HepG2 (cell line): ENCODE data around the gene NUBPL. TPM values are rescaled to one million over a fixed set of nuclear protein-coding genes. Genes with fewer than 3 reads are reported as not detected.

Experiments used
- ATAC-seq: fragments of 200-7000 bp; cut with Tn5 transposase; 3 replicates; pipeline ENCODE4 v1.9.1; 2020; ENCODE audit warnings: mild to moderate bottlenecking, moderate library complexity
- BruUV-seq: library from RNA; stranded (reverse); fragments of 400-500 nt; replicated peaks from 2 replicates; lab custom pipeline; 2021; lab: Mats Ljungman, UMichigan
- CTCF ChIA-PET: fragments of 300-600 bp; formaldehyde crosslinking; extraction: SDS; loops from one replicate; lab custom pipeline; 2021; ENCODE audit warnings: low total read pairs, inconsistent platforms, low intra/inter-chr PET ratio; lab: Yijun Ruan, JAX
- POLR2A ChIA-PET: fragments of 350-600 bp; sonication (Branson Sonifier 250); formaldehyde crosslinking; loops from one replicate; lab custom pipeline; 2020; ENCODE audit warnings: antibody characterized with exemption, inconsistent platforms; lab: Yijun Ruan, JAX
- DNase-seq: peaks from one replicate; pipeline ENCODE4 v3.0.0-alpha.2; 2015; ENCODE audit warnings: low spot score
- FAIRE-seq: peaks from 3 replicates; lab custom pipeline; 2011; peaks lifted over from hg19 to GRCh38; lab: Jason Lieb, UNC
- H2AFZ ChIP-seq: one replicate; pipeline ENCODE4 v1.6.1; 2011; ENCODE audit warnings: low read length, inconsistent platforms
- H3K27ac ChIP-seq: fragments of 300-600 bp; 3 replicates; pipeline ENCODE4 v1.8.0; 2011; ENCODE audit warnings: mixed run types, mild to moderate bottlenecking, mixed read lengths, low read length, inconsistent platforms; ENCODE audit not compliant: insufficient read depth; ENCODE audit errors: extremely low read length
- H3K27me3 ChIP-seq, 2 experiments: fragments of 200-600 bp in 1 of 2; 2 replicates in 1 of 2; 3 replicates in 1 of 2; pipeline versions ENCODE4 v1.6.0 to v1.8.0; 2011; ENCODE audit warnings: low read length in 2 of 2, mild to moderate bottlenecking in 2 of 2, moderate library complexity in 2 of 2, inconsistent platforms in 1 of 2; ENCODE audit not compliant: insufficient read depth in 2 of 2, control insufficient read depth in 1 of 2
- H3K36me3 ChIP-seq, 2 experiments: fragments of 200-600 bp in 1 of 2; replicated peaks in 1 of 2; 2 replicates in 1 of 2; 3 replicates in 1 of 2; pipeline versions ENCODE4 v1.5.1 to v1.8.0; 2011; ENCODE audit warnings: low read length in 2 of 2, inconsistent platforms in 1 of 2; ENCODE audit not compliant: insufficient read depth in 2 of 2, control insufficient read depth in 1 of 2
- H3K4me1 ChIP-seq: 2 replicates; pipeline ENCODE4 v1.5.1; 2012; ENCODE audit warnings: low read length, inconsistent platforms; ENCODE audit not compliant: insufficient read depth
- H3K4me2 ChIP-seq: 2 replicates; pipeline ENCODE4 v1.6.0; 2011; ENCODE audit warnings: low read depth, low read length, inconsistent platforms
- H3K4me3 ChIP-seq, 3 experiments: fragments of 200-600 bp in 1 of 3; sonication (generic), shearing (Covaris generic) in 1 of 3; replicated peaks in 1 of 3; 2 replicates each; pipeline ENCODE4 v1.5.1; 2011 to 2016; ENCODE audit warnings: low read length in 3 of 3, inconsistent platforms in 2 of 3, low read depth in 2 of 3, mild to moderate bottlenecking in 2 of 3, control low read depth in 1 of 3, mixed read lengths in 1 of 3; ENCODE audit not compliant: insufficient read depth in 1 of 3
- H3K79me2 ChIP-seq: one replicate; pipeline ENCODE4 v1.6.1; 2011; ENCODE audit warnings: low read length, inconsistent platforms; ENCODE audit not compliant: insufficient read depth
- H3K9ac ChIP-seq: 2 replicates; pipeline ENCODE4 v1.6.0; 2011; ENCODE audit warnings: mild to moderate bottlenecking, low read depth, low read length, inconsistent platforms; ENCODE audit not compliant: insufficient read depth
- H3K9me3 ChIP-seq: 2 replicates; pipeline ENCODE4 v1.5.1; 2012; ENCODE audit warnings: mild to moderate bottlenecking, low read length
- H4K20me1 ChIP-seq: 2 replicates; pipeline ENCODE4 v1.6.0; 2011; ENCODE audit warnings: inconsistent platforms, mild to moderate bottlenecking, low read length, moderate library complexity; ENCODE audit not compliant: insufficient read depth
- FOSL1 ChIP-seq: sonication (generic); formaldehyde crosslinking; IDR thresholded peaks from 2 replicates; pipeline ENCODE4 v1.9.0; 2021; ENCODE audit warnings: missing genetic modification reagents, borderline replicate concordance
- JUN ChIP-seq: sonication (generic); formaldehyde crosslinking; IDR thresholded peaks from 2 replicates; pipeline ENCODE4 v1.4.0; 2020; ENCODE audit warnings: mild to moderate bottlenecking, missing genetic modification reagents
- MAFG ChIP-seq: sonication (generic); formaldehyde crosslinking; IDR thresholded peaks from 2 replicates; pipeline ENCODE4 v1.5.1; 2020; ENCODE audit warnings: mild to moderate bottlenecking, missing genetic modification reagents
- MLLT10 ChIP-seq: sonication (generic); formaldehyde crosslinking; IDR thresholded peaks from 2 replicates; pipeline ENCODE4 v1.4.0; 2020; ENCODE audit warnings: missing genetic modification reagents
- NFKB2 ChIP-seq: sonication (generic); formaldehyde crosslinking; IDR thresholded peaks from 2 replicates; pipeline ENCODE4 v1.4.0; 2020; ENCODE audit warnings: missing genetic modification reagents, borderline replicate concordance
- PBX3 ChIP-seq: sonication (generic); formaldehyde crosslinking; IDR thresholded peaks from 2 replicates; pipeline ENCODE4 v1.8.1; 2023; ENCODE audit warnings: missing genetic modification reagents, inconsistent platforms, borderline replicate concordance
- SCMH1 ChIP-seq: sonication (generic); formaldehyde crosslinking; IDR thresholded peaks from 2 replicates; pipeline ENCODE4 v1.9.0; 2021; ENCODE audit warnings: missing genetic modification reagents, mild to moderate bottlenecking, borderline replicate concordance
- SOX6 ChIP-seq, 2 experiments: fragments of 450-650 bp in 1 of 2; sonication (generic) in 1 of 2; formaldehyde crosslinking in 1 of 2; IDR thresholded peaks; 2 replicates each; pipeline versions ENCODE4 v1.4.0 to v1.6.1; 2017 to 2020; ENCODE audit warnings: antibody characterized with exemption in 1 of 2, mild to moderate bottlenecking in 1 of 2, missing genetic modification reagents in 1 of 2
- SP1 ChIP-seq, 2 experiments: fragments of 450-650 bp in 1 of 2; sonication (generic) in 1 of 2; formaldehyde crosslinking in 1 of 2; IDR thresholded peaks; 2 replicates each; pipeline versions ENCODE4 v1.4.0 to v1.6.1; 2016 to 2020; ENCODE audit warnings: missing genetic modification reagents in 1 of 2
- SRSF9 ChIP-seq: fragments of 200-400 bp; formaldehyde crosslinking; IDR thresholded peaks from 2 replicates; pipeline ENCODE4 v1.6.1; 2018; ENCODE audit warnings: borderline replicate concordance, mild to moderate bottlenecking, low read depth, low read length; ENCODE audit not compliant: insufficient read depth, poor library complexity, severe bottlenecking
- ZBTB2 ChIP-seq: sonication (generic); formaldehyde crosslinking; IDR thresholded peaks from 2 replicates; pipeline ENCODE4 v1.8.0; 2022; ENCODE audit warnings: low read depth, missing genetic modification reagents
- ZNF256 ChIP-seq: sonication (generic); formaldehyde crosslinking; conservative IDR thresholded peaks from 2 replicates; pipeline ENCODE4 v1.4.0; 2020; ENCODE audit warnings: missing genetic modification reagents
- ZNF674 ChIP-seq: sonication (generic); formaldehyde crosslinking; IDR thresholded peaks from 2 replicates; pipeline ENCODE4 v1.5.0; 2020; ENCODE audit warnings: low read depth, mild to moderate bottlenecking, missing genetic modification reagents
- ZNF816 ChIP-seq: sonication (generic); formaldehyde crosslinking; IDR thresholded peaks from 2 replicates; pipeline ENCODE4 v1.8.0; 2022; ENCODE audit warnings: missing genetic modification reagents, mild to moderate bottlenecking, borderline replicate concordance
- ZNF850 ChIP-seq: sonication (generic); formaldehyde crosslinking; conservative IDR thresholded peaks from 2 replicates; pipeline ENCODE4 v1.9.0; 2021; ENCODE audit warnings: mild to moderate bottlenecking, missing genetic modification reagents
- ZSCAN30 ChIP-seq: sonication (generic); formaldehyde crosslinking; IDR thresholded peaks from 2 replicates; pipeline ENCODE4 v1.5.0; 2020; ENCODE audit warnings: mild to moderate bottlenecking, missing genetic modification reagents
- WGBS: methylation state at CpG from one replicate; pipeline ENCODE4 v1.1.6; 2017; ENCODE audit warnings: low lambda C conversion rate; 5-methylcytosine and 5-hydroxymethylcytosine counted together
- in situ Hi-C: cut with HindIII; loops from 2 replicates; pipeline ENCODE4 v1.10.0; 2017; ENCODE audit warnings: low pct_unique_long_range_greater_than_20kb; ENCODE audit not compliant: extremely low pct_ligation_motif_present
- intact Hi-C: fragments of 100-400 bp; cut with micrococcal nuclease; formaldehyde crosslinking; loops from one replicate; pipeline ENCODE4 v1.10.0; 2022; ENCODE audit not compliant: unreplicated experiment
- polyA plus RNA-seq, 8 experiments: library from polyadenylated mRNA; depleted of rRNA in 3 of 8; stranded (reverse) in 7 of 8; unstranded in 1 of 8; fragments of >200 nt; fragmentation: Illumina TruSeq in 4 of 8; extraction: Trizol in 4 of 8; gene quantifications; 2 replicates each; pipeline versions ENCODE4 v1.2.1 to v1.2.3, GENCODE V29; 2011 to 2016; ENCODE audit warnings: low read depth in 4 of 8, missing spikeins in 1 of 8, mixed read lengths in 1 of 8; ENCODE audit not compliant: insufficient read depth in 1 of 8
- total RNA-seq, 5 experiments: library from RNA; depleted of rRNA; stranded (reverse); fragments of >200 nt; fragmentation: Illumina TruSeq; extraction: Trizol; gene quantifications; 2 replicates each; pipeline ENCODE4 v1.2.3, GENCODE V29; 2016; ENCODE audit warnings: low read depth in 1 of 5
- TF ChIP-seq, protein P1 (sequence below): sonication (generic); formaldehyde crosslinking; conservative IDR thresholded peaks from 2 replicates; pipeline ENCODE4 v1.4.0; 2020; ENCODE audit warnings: missing genetic modification reagents
- TF ChIP-seq, protein P2 (sequence below): sonication (generic); formaldehyde crosslinking; IDR thresholded peaks from 2 replicates; pipeline ENCODE4 v1.8.0; 2022; ENCODE audit warnings: mild to moderate bottlenecking, missing genetic modification reagents, borderline replicate concordance
- TF ChIP-seq, protein P3 (sequence below): sonication (generic); formaldehyde crosslinking; IDR thresholded peaks from 2 replicates; pipeline ENCODE4 v1.8.1; 2023; ENCODE audit warnings: mild to moderate bottlenecking, moderate library complexity, missing genetic modification reagents

NUBPL gene
- total and polyA plus RNA-seq, 2 of the 13 experiments (the other 11 are each of a cell fraction or from before 2014, with no cell fraction given) = 21.3 to 44.1 TPM

DNA sequence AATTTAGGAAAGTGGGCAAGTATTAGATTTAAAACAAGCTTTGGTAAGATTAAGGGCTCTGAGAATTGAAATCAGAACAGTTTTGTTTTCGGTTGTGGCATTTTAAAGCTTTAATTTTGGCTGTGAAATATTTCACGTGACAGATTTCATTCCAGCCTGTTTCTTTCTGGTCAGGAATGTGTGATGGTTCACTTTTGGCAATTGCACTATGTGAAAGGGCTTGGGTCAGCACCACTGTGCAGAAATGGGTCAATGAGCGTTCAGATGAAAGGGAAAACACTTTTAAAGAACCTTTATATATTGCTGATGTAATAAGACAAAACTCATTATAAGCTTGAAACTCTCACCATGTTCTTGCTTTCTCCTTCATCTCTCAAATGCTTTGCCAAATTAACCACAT lies 17.1 kb downstream of the NUBPL start:
- H3K79me2 ChIP-seq = no peaks in the 10 kb centered on the region
- H3K27me3 ChIP-seq = no peaks in the 10 kb centered on the region
- ChIA-PET POLR2A (no interaction called here), CTCF (no interaction called here)
- H3K4me2 ChIP-seq = no peak overlapping the region
- intact Hi-C loops = no loop called here
- DNase-seq (no peak), ATAC-seq (no peak), FAIRE-seq (no peak)
- no peaks in the 10 kb centered on the region for H3K9me3 ChIP-seq
- H3K27ac ChIP-seq = no peak overlapping the region
- H3K9ac ChIP-seq = no peak overlapping the region
- WGBS = 65% methylated on average over 3 of the region's 3 CpGs
- in situ Hi-C loops = no loop called here
- H3K36me3 ChIP-seq = peaks cover 8 to 16% of the 10 kb centered on the region in 2 experiments; a peak in 4 of 5 replicates
- TF ChIP-seq ZNF850 (CRISPR knock-in tag) (no peak), MAFG (no peak), SRSF9 (no peak), ZNF256 (CRISPR knock-in tag) (no peak), JUN (no peak), ZSCAN30 (no peak), SP1 (IDR thresholded peaks at IDR 0.05) (no peak), SP1 (CRISPR knock-in tag; IDR thresholded peaks at IDR 0.05) (no peak), PBX3 (CRISPR knock-in tag) (no peak), SOX6 (IDR thresholded peaks at IDR 0.05) (no peak), SOX6 (CRISPR knock-in tag; IDR thresholded peaks at IDR 0.05) (no peak), FOSL1 (no peak), ZBTB2 (CRISPR knock-in tag) (no peak), SCMH1 (no peak), ZNF816 (CRISPR knock-in tag) (no peak), ZNF674 (no peak), MLLT10 (CRISPR knock-in tag) (no peak), NFKB2 (CRISPR knock-in tag) (no peak)
- TF ChIP-seq, protein P1, sequence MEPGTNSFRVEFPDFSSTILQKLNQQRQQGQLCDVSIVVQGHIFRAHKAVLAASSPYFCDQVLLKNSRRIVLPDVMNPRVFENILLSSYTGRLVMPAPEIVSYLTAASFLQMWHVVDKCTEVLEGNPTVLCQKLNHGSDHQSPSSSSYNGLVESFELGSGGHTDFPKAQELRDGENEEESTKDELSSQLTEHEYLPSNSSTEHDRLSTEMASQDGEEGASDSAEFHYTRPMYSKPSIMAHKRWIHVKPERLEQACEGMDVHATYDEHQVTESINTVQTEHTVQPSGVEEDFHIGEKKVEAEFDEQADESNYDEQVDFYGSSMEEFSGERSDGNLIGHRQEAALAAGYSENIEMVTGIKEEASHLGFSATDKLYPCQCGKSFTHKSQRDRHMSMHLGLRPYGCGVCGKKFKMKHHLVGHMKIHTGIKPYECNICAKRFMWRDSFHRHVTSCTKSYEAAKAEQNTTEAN (CRISPR knock-in tag) = no peak
- TF ChIP-seq, protein P2, sequence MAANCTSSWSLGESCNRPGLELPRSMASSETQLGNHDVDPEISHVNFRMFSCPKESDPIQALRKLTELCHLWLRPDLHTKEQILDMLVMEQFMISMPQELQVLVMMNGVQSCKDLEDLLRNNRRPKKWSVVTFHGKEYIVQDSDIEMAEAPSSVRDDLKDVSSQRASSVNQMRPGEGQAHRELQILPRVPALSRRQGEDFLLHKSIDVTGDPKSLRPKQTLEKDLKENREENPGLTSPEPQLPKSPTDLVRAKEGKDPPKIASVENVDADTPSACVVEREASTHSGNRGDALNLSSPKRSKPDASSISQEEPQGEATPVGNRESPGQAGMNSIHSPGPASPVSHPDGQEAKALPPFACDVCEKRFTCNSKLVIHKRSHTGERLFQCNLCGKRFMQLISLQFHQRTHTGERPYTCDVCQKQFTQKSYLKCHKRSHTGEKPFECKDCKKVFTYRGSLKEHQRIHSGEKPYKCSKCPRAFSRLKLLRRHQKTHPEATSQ = no peak
- TF ChIP-seq, protein P3, sequence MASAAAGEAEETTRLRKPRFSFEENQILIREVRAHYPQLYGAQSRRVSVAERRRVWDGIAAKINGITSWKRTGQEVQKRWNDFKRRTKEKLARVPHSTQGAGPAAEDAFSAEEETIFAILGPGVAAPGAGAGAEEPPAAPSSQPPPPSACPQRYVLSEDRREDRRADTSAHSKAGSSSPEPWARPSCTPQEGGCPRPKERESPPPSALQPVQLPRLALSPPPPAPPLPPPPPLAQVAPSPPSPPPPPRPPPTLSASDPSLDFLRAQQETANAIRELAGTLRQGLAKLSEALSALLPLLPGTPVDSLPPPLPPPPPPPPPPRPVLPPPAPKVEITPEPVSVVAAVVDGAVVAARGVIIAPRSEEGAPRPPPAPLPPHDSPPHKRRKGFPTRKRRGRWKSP (CRISPR knock-in tag) = no peak
- no TSS peak for BruUV-seq
- H2AFZ ChIP-seq = no peak overlapping the region
- no peak overlapping the region for H3K4me3 ChIP-seq
- no peaks in the 10 kb centered on the region for H4K20me1 ChIP-seq
- peaks cover 10% of the 10 kb centered on the region for H3K4me1 ChIP-seq
